GM18870 (cell line): ENCODE data around the gene UTRN.

Experiments used
- ATAC-seq: cut with Tn5 transposase; IDR thresholded peaks from one replicate; pipeline ENCODE4 v1.9.1; 2021; ENCODE audit warnings: moderate library complexity; ENCODE audit not compliant: unreplicated experiment

The UTRN gene

GRCh38 chr6:144279484-144280150, 5.5 kb upstream of the UTRN start:
- no peak for ATAC-seq

GRCh38 chr6:144283646-144284477, 1.3 kb upstream of the UTRN start:
- ATAC-seq, result no peak

- ATAC-seq, result no peak
Measured at GRCh38 chr6:144284478-144284782, 705 bp upstream of the UTRN start.

GRCh38 chr6:144285548-144285797, 338 bp downstream of the UTRN start:
- ATAC-seq, result no peak

GRCh38 chr6:144285798-144286502, 815 bp downstream of the UTRN start:
- no peak for ATAC-seq

- no peak for ATAC-seq
Measured at GRCh38 chr6:144286503-144287393, 1.6 kb downstream of the UTRN start.

- no peak for ATAC-seq
Measured at GRCh38 chr6:144289006-144289405, 3.9 kb downstream of the UTRN start.

GRCh38 chr6:144292372-144292771, 7.2 kb downstream of the UTRN start:
- ATAC-seq, result no peak

- no peak for ATAC-seq
Measured at GRCh38 chr6:144294016-144294415, 8.9 kb downstream of the UTRN start.

GRCh38 chr6:144295211-144295610, 10.1 kb downstream of the UTRN start:
- no peak for ATAC-seq

GRCh38 chr6:144295981-144296767, 11.0 kb downstream of the UTRN start:
- no peak for ATAC-seq

GRCh38 chr6:144296973-144297372, 11.8 kb downstream of the UTRN start:
- ATAC-seq, result no peak

GRCh38 chr6:144297511-144298100, 12.5 kb downstream of the UTRN start:
- no peak for ATAC-seq

- no peak for ATAC-seq
Measured at GRCh38 chr6:144298194-144298593, 13.1 kb downstream of the UTRN start.

GRCh38 chr6:144298916-144299315, 13.8 kb downstream of the UTRN start:
- ATAC-seq, result no peak

GRCh38 chr6:144302701-144303372, 17.7 kb downstream of the UTRN start:
- no peak for ATAC-seq

- no peak for ATAC-seq
Measured at GRCh38 chr6:144304223-144304848, 19.2 kb downstream of the UTRN start.

GRCh38 chr6:144305567-144305966, 20.4 kb downstream of the UTRN start:
- peak; percentile 28 for ATAC-seq

GRCh38 chr6:144305985-144306384, 20.9 kb downstream of the UTRN start:
- ATAC-seq, result peak; percentile 99
